OCI-LY7 (cell line): ENCODE results near the gene CFDP1. TPM values are rescaled to one million over a fixed set of nuclear protein-coding genes. Genes with fewer than 3 reads are reported as not detected.

Source experiments
- BruUV-seq: library from RNA; stranded (reverse); fragments of 400-500 nt; replicated peaks from 2 replicates; lab custom pipeline; 2021; lab: Mats Ljungman, UMichigan
- CTCF ChIA-PET: fragments of 300-600 bp; sonication (Branson Sonifier 250); formaldehyde crosslinking; loops from one replicate; lab custom pipeline; 2022; ENCODE audit warnings: antibody characterized with exemption; ENCODE audit not compliant: unreplicated experiment; lab: Charles Lee
- POLR2A ChIA-PET: fragments of 300-600 bp; sonication (Branson Sonifier 250); formaldehyde crosslinking; loops from one replicate; lab custom pipeline; 2022; ENCODE audit warnings: antibody characterized with exemption; lab: Charles Lee
- DNase-seq: peaks from one replicate; pipeline ENCODE4 v3.0.0-alpha.2; 2015; ENCODE audit warnings: low spot score
- H2AFZ ChIP-seq: fragments of 200-600 bp; sonication (generic), shearing (Covaris generic); 2 replicates; pipeline ENCODE4 v1.6.1; 2014; ENCODE audit warnings: mild to moderate bottlenecking, antibody characterized with exemption, low read length, moderate library complexity
- H3K27ac ChIP-seq: fragments of 200-600 bp; sonication (generic); 2 replicates; pipeline ENCODE4 v1.5.1; 2014; ENCODE audit warnings: mixed run types, low read depth, mild to moderate bottlenecking, moderate library complexity, low read length, inconsistent platforms; ENCODE audit not compliant: poor library complexity, severe bottlenecking
- H3K36me3 ChIP-seq: fragments of 200-600 bp; sonication (generic); 2 replicates; pipeline ENCODE4 v1.6.1; 2014; ENCODE audit warnings: mild to moderate bottlenecking, antibody characterized with exemption, low read length, moderate library complexity, mixed read lengths; ENCODE audit not compliant: insufficient read depth
- H3K4me1 ChIP-seq: fragments of 200-600 bp; sonication (generic); 2 replicates; pipeline ENCODE4 v1.5.1; 2014; ENCODE audit warnings: mild to moderate bottlenecking, low read length; ENCODE audit not compliant: insufficient read depth, poor library complexity, severe bottlenecking
- H3K4me2 ChIP-seq: fragments of 200-600 bp; sonication (generic); 2 replicates; pipeline ENCODE4 v1.6.1; 2014; ENCODE audit warnings: mild to moderate bottlenecking, low read length
- H3K4me3 ChIP-seq: fragments of 200-600 bp; sonication (generic); 2 replicates; pipeline ENCODE4 v1.5.1; 2014; ENCODE audit warnings: mild to moderate bottlenecking, low read depth, low read length; ENCODE audit not compliant: poor library complexity, severe bottlenecking
- H3K79me2 ChIP-seq: fragments of 200-600 bp; sonication (generic); 2 replicates; pipeline ENCODE4 v1.6.1; 2016; ENCODE audit warnings: low read depth, mild to moderate bottlenecking, low read length, moderate library complexity, mixed read lengths; ENCODE audit not compliant: insufficient read depth
- H3K9me2 ChIP-seq: fragments of 200-600 bp; sonication (generic); 2 replicates; pipeline ENCODE4 v1.6.1; 2016; ENCODE audit warnings: mild to moderate bottlenecking, low read length, mixed read lengths; ENCODE audit not compliant: insufficient read depth
- H3K9me3 ChIP-seq: fragments of 200-600 bp; sonication (generic); 2 replicates; pipeline ENCODE4 v1.6.1; 2014; ENCODE audit warnings: mild to moderate bottlenecking, mixed run types, low read length, mixed read lengths
- H4K20me1 ChIP-seq: fragments of 200-600 bp; sonication (generic); 2 replicates; pipeline ENCODE4 v1.6.1; 2014; ENCODE audit warnings: mild to moderate bottlenecking, antibody characterized with exemption, low read length, moderate library complexity, mixed read lengths; ENCODE audit not compliant: insufficient read depth
- CTCF ChIP-seq: fragments of 200-600 bp; sonication (generic); conservative IDR thresholded peaks from 2 replicates; pipeline ENCODE4 v1.5.1; 2014; ENCODE audit warnings: mild to moderate bottlenecking, antibody characterized with exemption, low read length, moderate library complexity, mixed read lengths
- EZH2phosphoT487 ChIP-seq: fragments of 200-600 bp; sonication (generic); IDR thresholded peaks from 2 replicates; pipeline ENCODE4 v1.6.1; 2018; ENCODE audit warnings: low read depth, borderline replicate concordance, mild to moderate bottlenecking, mixed run types, antibody characterized with exemption, low read length, moderate library complexity, mixed read lengths
- intact Hi-C: fragments of 100-400 bp; cut with micrococcal nuclease; formaldehyde crosslinking; loops from one replicate; pipeline ENCODE4 v1.10.0; 2022; ENCODE audit not compliant: unreplicated experiment
- total RNA-seq, 2 experiments: library from RNA; depleted of rRNA in 1 of 2; stranded (reverse); fragments of >200 nt in 1 of 2; shearing (Covaris generic) in 1 of 2; gene quantifications; 2 replicates each; pipeline ENCODE4 v1.2.3, GENCODE V29; 2014 to 2022

CFDP1 gene
- total RNA-seq, 2 experiments from 2014 or later: 30.0 to 57.6 TPM

- H3K4me1 ChIP-seq: peaks cover 5% of the 10 kb centered on the region
- DNase-seq: no peak
- H3K27ac ChIP-seq: no peak overlapping the region
- CTCF ChIA-PET: no interaction called here
- POLR2A ChIA-PET: interaction anchor here (0.7 to 1.4 kb wide), 3 partner anchors 14 to 208 kb away, joined by 4 read pairs; no protein-coding TSS in a partner anchor
- no peak overlapping the region for H3K4me2 ChIP-seq
- H4K20me1 ChIP-seq: no peaks in the 10 kb centered on the region
- no peaks in the 10 kb centered on the region for H3K9me3 ChIP-seq
- H3K9me2 ChIP-seq: no peaks in the 10 kb centered on the region
- H3K36me3 ChIP-seq: 0 out of 2 replicates have a peak, but pooled peaks cover 6% of the 10 kb centered on the region
- H3K4me3 ChIP-seq: no peak overlapping the region
- BruUV-seq: no TSS peak
- TF ChIP-seq EZH2phosphoT487: no peak
- TF ChIP-seq CTCF: no peak
- no peak overlapping the region for H2AFZ ChIP-seq
- intact Hi-C loops: no loop called here
- no peaks in the 10 kb centered on the region for H3K79me2 ChIP-seq
Measured at GRCh38 chr16:75371171-75371570, 62.1 kb downstream of the CFDP1 start.

GRCh38 chr16:75364286-75364791 is 69.0 kb downstream of the CFDP1 start:
- intact Hi-C loops: no loop called here
- H3K4me2 ChIP-seq: no peak overlapping the region
- no TSS peak for BruUV-seq
- no peaks in the 10 kb centered on the region for H3K79me2 ChIP-seq
- no peak overlapping the region for H2AFZ ChIP-seq
- H3K4me3 ChIP-seq: no peak overlapping the region
- TF ChIP-seq CTCF: no peak
- TF ChIP-seq EZH2phosphoT487: no peak
- H3K9me2 ChIP-seq: peaks cover 3% of the 10 kb centered on the region; the same call in 1 of the 2 replicates
- no peak overlapping the region for H3K27ac ChIP-seq
- POLR2A ChIA-PET: no interaction called here
- H3K36me3 ChIP-seq: peaks cover 21% of the 10 kb centered on the region
- CTCF ChIA-PET: no interaction called here
- no peaks in the 10 kb centered on the region for H3K4me1 ChIP-seq
- no peaks in the 10 kb centered on the region for H3K9me3 ChIP-seq
- no peaks in the 10 kb centered on the region for H4K20me1 ChIP-seq
- DNase-seq: no peak

- H3K9me3 ChIP-seq: no peaks in the 10 kb centered on the region
- no peak overlapping the region for H3K4me3 ChIP-seq
- no peak overlapping the region for H2AFZ ChIP-seq
- no peaks in the 10 kb centered on the region for H3K4me1 ChIP-seq
- H4K20me1 ChIP-seq: no peaks in the 10 kb centered on the region
- peaks cover 3% of the 10 kb centered on the region; the same call in 1 of the 2 replicates for H3K9me2 ChIP-seq
- no peaks in the 10 kb centered on the region for H3K79me2 ChIP-seq
- ChIA-PET CTCF (no interaction called here), POLR2A (interaction anchor here (0.6 to 1.0 kb wide), 2 partner anchors 29 to 39 kb away, joined by 5 read pairs; no protein-coding TSS in a partner anchor)
- DNase-seq: no peak
- TF ChIP-seq CTCF (no peak), EZH2phosphoT487 (no peak)
- H3K4me2 ChIP-seq: no peak overlapping the region
- BruUV-seq: no TSS peak
- intact Hi-C loops: no loop called here
- no peak overlapping the region for H3K27ac ChIP-seq
- H3K36me3 ChIP-seq: peaks cover 21% of the 10 kb centered on the region
Measured at GRCh38 chr16:75362846-75363245, 70.5 kb downstream of the CFDP1 start.
